Vagina (tissue), 2 donors: Measurements from ENCODE around the gene ARHGAP45. TPM values are rescaled to one million over a fixed set of nuclear protein-coding genes. Genes with fewer than 3 reads are reported as not detected.

Experiments
- DNase-seq, 2 donors: peaks; one replicate each; pipeline ENCODE4 v3.0.0-alpha.2; 2017; ENCODE audit errors: extremely low spot score in 2 of 2
- H3K27ac ChIP-seq: fragments of 200-600 bp; sonication (generic); one replicate; pipeline ENCODE4 v1.5.1; 2019
- H3K27me3 ChIP-seq: fragments of 200-600 bp; sonication (generic); one replicate; pipeline ENCODE4 v1.5.1; 2019
- H3K36me3 ChIP-seq, 2 donors: fragments of 200-600 bp; sonication (generic); one replicate each; pipeline ENCODE4 v1.5.1; 2017 to 2019
- H3K4me1 ChIP-seq: fragments of 200-600 bp; sonication (generic); one replicate; pipeline ENCODE4 v1.5.1; 2019
- H3K4me3 ChIP-seq, 2 donors: fragments of 200-600 bp; sonication (generic); 1 replicate in 1 of 2; 2 replicates in 1 of 2; pipeline ENCODE4 v1.5.1; 2016 to 2019
- H3K9me3 ChIP-seq: fragments of 200-600 bp; sonication (generic); one replicate; pipeline ENCODE4 v1.5.1; 2019
- POLR2A ChIP-seq, 2 donors: fragments of 450-650 bp; IDR thresholded peaks; one replicate each; pipeline ENCODE4 v1.6.1; 2017; ENCODE audit warnings: antibody characterized with exemption in 2 of 2, mild to moderate bottlenecking in 2 of 2, moderate library complexity in 2 of 2
- POLR2AphosphoS5 ChIP-seq, 2 donors: sonication (generic); formaldehyde crosslinking; IDR thresholded peaks; one replicate each; pipeline ENCODE4 v1.9.0; 2017; ENCODE audit warnings: antibody characterized with exemption in 2 of 2, mild to moderate bottlenecking in 2 of 2, low read depth in 1 of 2; ENCODE audit not compliant: insufficient read depth in 1 of 2
- intact Hi-C: fragments of 100-400 bp; cut with DNase I; formaldehyde crosslinking; loops from one replicate; pipeline ENCODE4 v1.15.1; 2023
- total RNA-seq: library from RNA; depleted of rRNA; stranded (reverse); fragments of >200 nt; gene quantifications from one replicate; pipeline ENCODE4 v1.2.3, GENCODE V29; 2016
- TF ChIP-seq, protein P1 (sequence below), 3 experiments: fragments of 450-650 bp in 2 of 3; fragments of 200-600 bp in 1 of 3; sonication (generic) in 1 of 3; IDR thresholded peaks; one replicate each; pipeline ENCODE4 v1.5.1; 2017 to 2019; ENCODE audit warnings: antibody characterized with exemption in 3 of 3, mild to moderate bottlenecking in 2 of 3, moderate library complexity in 2 of 3

Gene ARHGAP45
- total RNA-seq, 1 donor from 2014 or later = 36.8 TPM

DNA sequence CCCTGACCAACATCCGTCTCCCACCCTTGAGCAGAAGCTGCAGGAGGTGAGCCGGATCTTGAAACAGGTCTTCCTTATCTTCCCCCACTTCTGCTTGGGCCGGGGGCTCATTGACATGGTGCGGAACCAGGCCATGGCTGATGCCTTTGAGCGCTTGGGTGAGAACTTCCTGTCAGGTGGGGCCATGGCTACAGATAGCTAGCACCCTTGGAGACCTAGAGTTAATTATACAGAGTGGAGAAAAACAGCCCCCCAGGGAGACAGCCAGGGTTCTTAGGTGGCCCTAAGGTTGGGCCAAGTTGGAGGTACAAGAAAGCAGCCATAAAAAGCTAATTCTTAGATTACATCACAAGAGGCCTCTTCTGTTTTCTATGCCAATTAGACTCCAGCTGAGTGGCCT lies 8.9 kb upstream of the ARHGAP45 start:
- H3K9me3 ChIP-seq = peaks cover 26% of the 10 kb centered on the region
- H3K36me3 ChIP-seq = peaks cover 0 to 5% of the 10 kb centered on the region in 2 donors
- H3K27me3 ChIP-seq = no peaks in the 10 kb centered on the region
- no peak overlapping the region for H3K4me3 ChIP-seq
- TF ChIP-seq POLR2A (IDR thresholded peaks at IDR 0.05) = no peak
- TF ChIP-seq, protein P1, sequence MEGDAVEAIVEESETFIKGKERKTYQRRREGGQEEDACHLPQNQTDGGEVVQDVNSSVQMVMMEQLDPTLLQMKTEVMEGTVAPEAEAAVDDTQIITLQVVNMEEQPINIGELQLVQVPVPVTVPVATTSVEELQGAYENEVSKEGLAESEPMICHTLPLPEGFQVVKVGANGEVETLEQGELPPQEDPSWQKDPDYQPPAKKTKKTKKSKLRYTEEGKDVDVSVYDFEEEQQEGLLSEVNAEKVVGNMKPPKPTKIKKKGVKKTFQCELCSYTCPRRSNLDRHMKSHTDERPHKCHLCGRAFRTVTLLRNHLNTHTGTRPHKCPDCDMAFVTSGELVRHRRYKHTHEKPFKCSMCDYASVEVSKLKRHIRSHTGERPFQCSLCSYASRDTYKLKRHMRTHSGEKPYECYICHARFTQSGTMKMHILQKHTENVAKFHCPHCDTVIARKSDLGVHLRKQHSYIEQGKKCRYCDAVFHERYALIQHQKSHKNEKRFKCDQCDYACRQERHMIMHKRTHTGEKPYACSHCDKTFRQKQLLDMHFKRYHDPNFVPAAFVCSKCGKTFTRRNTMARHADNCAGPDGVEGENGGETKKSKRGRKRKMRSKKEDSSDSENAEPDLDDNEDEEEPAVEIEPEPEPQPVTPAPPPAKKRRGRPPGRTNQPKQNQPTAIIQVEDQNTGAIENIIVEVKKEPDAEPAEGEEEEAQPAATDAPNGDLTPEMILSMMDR (IDR thresholded peaks at IDR 0.05) = no peak
- no peak for TF ChIP-seq POLR2AphosphoS5 (IDR thresholded peaks at IDR 0.05; ENCODE audit: insufficient read depth in 1 of 2, low read depth in 1 of 2)
- intact Hi-C loops = no loop called here
- no peak for DNase-seq
- no peak overlapping the region for H3K27ac ChIP-seq
- no peaks in the 10 kb centered on the region for H3K4me1 ChIP-seq

DNA sequence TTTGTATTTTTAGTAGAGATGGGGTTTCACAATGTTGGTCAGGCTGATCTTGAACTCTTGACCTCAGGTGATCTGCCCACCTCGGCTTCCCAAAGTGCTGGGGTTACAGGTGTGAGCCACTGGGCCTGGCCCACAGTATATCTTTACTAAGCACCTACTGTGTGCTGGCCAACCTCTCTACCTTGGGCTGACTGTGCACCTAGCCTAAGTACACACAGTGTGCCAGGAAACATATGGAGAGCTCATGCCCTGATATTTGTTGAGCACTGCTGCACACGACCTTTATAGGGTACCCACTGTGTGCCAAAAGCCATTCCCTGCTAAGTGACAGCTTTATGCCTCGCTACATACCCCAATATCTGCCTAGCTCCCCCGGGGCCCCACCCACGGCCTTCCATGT lies 6.3 kb upstream of the ARHGAP45 start:
- Histone ChIP-seq H3K4me3 (no peak overlapping the region), H3K4me1 (peaks cover 14% of the 10 kb centered on the region), H3K9me3 (peaks cover 26% of the 10 kb centered on the region), H3K27ac (no peak overlapping the region), H3K27me3 (no peaks in the 10 kb centered on the region), H3K36me3 (peaks cover 0 to 5% of the 10 kb centered on the region in 2 donors)
- intact Hi-C loops = no loop called here
- DNase-seq = no peak
- no peak for TF ChIP-seq POLR2A (IDR thresholded peaks at IDR 0.05)
- TF ChIP-seq POLR2AphosphoS5 (IDR thresholded peaks at IDR 0.05; ENCODE audit: insufficient read depth in 1 of 2, low read depth in 1 of 2) = no peak
- TF ChIP-seq, protein P1 (IDR thresholded peaks at IDR 0.05) = no peak

DNA sequence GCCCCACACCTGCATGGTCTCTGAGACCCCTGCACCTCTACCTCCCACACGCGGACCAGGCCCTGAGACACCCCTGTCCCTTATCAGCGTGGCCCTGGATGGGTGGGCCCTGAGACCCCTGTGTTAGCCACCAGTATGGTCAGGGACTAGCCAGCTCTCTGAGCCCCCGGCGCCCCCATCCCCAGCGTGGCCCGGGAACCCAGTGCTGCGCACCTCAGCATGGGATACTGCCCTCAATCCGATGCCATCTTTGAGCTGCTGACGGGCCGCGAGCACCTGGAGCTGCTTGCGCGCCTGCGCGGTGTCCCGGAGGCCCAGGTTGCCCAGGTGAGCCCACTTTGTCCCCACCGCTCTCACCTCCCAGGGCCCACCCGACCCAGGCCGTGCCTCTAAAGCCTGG lies 5.0 kb upstream of the ARHGAP45 start:
- DNase-seq = no peak
- TF ChIP-seq POLR2A (IDR thresholded peaks at IDR 0.05) (no peak), POLR2AphosphoS5 (IDR thresholded peaks at IDR 0.05; ENCODE audit: insufficient read depth in 1 of 2, low read depth in 1 of 2) (no peak)
- TF ChIP-seq, protein P1 (IDR thresholded peaks at IDR 0.05) = no peak
- peaks cover 0 to 5% of the 10 kb centered on the region in 2 donors for H3K36me3 ChIP-seq
- H3K4me1 ChIP-seq = peaks cover 27% of the 10 kb centered on the region
- intact Hi-C loops = no loop called here
- no peak overlapping the region for H3K27ac ChIP-seq
- no peak overlapping the region for H3K4me3 ChIP-seq
- H3K27me3 ChIP-seq = no peaks in the 10 kb centered on the region
- peaks cover 20% of the 10 kb centered on the region for H3K9me3 ChIP-seq

- TF ChIP-seq, protein P1 (IDR thresholded peaks at IDR 0.05) = no peak
- TF ChIP-seq POLR2AphosphoS5 (IDR thresholded peaks at IDR 0.05; ENCODE audit: insufficient read depth in 1 of 2, low read depth in 1 of 2) (no peak), POLR2A (IDR thresholded peaks at IDR 0.05) (no peak)
- intact Hi-C loops = no loop called here
- Histone ChIP-seq H3K27me3 (no peaks in the 10 kb centered on the region), H3K9me3 (peaks cover 15% of the 10 kb centered on the region), H3K36me3 (peaks cover 0 to 5% of the 10 kb centered on the region in 2 donors), H3K4me1 (peaks cover 32% of the 10 kb centered on the region), H3K4me3 (no peak overlapping the region), H3K27ac (no peak overlapping the region)
- no peak for DNase-seq
Measured at GRCh38 chr19:1062387-1063029, 4.5 kb upstream of the ARHGAP45 start.
